ENCODE data around the gene FGF2.
"Not testable (repeated sequence)": the region's sequence is repeated elsewhere in the genome, so short reads cannot be mapped to it uniquely, and the experiment has no call there.

DNA sequence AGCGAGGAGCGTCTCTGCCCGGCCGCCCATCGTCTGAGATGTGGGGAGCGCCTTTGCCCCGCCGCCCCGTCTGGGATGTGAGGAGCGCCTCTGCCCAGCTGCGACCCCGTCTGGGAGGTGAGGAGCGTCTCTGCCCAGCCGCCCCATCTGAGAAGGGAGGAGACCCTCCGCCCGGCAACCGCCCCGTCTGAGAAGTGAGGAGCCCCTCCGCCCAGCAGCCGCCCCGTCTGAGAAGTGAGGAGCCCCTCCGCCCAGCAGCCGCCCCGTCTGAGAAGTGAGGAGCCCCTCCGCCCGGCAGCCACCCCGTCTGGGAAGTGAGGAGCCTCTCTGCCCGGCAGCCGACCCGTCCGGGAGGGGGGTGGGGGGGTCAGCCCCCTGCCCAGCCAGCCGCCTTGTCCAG lies 14.8 kb upstream of the FGF2 start:
- TF ChIP-seq, protein P1, sequence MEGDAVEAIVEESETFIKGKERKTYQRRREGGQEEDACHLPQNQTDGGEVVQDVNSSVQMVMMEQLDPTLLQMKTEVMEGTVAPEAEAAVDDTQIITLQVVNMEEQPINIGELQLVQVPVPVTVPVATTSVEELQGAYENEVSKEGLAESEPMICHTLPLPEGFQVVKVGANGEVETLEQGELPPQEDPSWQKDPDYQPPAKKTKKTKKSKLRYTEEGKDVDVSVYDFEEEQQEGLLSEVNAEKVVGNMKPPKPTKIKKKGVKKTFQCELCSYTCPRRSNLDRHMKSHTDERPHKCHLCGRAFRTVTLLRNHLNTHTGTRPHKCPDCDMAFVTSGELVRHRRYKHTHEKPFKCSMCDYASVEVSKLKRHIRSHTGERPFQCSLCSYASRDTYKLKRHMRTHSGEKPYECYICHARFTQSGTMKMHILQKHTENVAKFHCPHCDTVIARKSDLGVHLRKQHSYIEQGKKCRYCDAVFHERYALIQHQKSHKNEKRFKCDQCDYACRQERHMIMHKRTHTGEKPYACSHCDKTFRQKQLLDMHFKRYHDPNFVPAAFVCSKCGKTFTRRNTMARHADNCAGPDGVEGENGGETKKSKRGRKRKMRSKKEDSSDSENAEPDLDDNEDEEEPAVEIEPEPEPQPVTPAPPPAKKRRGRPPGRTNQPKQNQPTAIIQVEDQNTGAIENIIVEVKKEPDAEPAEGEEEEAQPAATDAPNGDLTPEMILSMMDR (IDR thresholded peaks at IDR 0.05) = not testable (repeated sequence)
- TF ChIP-seq EP300, POLR2AphosphoS5, POLR2A (IDR thresholded peaks at IDR 0.05): not testable (repeated sequence)
